DMS53 (cell line): Measurements from ENCODE around the gene MATCAP1.

ENCODE experiments used
- DNase-seq: peaks from one replicate; lab custom pipeline; 2025; lab: John Stamatoyannopoulos, UW

Gene MATCAP1

GRCh38 chr16:67170949-67171649 lies 12.7 kb downstream of the MATCAP1 start:
- DNase-seq: peak; percentile 74

DNA sequence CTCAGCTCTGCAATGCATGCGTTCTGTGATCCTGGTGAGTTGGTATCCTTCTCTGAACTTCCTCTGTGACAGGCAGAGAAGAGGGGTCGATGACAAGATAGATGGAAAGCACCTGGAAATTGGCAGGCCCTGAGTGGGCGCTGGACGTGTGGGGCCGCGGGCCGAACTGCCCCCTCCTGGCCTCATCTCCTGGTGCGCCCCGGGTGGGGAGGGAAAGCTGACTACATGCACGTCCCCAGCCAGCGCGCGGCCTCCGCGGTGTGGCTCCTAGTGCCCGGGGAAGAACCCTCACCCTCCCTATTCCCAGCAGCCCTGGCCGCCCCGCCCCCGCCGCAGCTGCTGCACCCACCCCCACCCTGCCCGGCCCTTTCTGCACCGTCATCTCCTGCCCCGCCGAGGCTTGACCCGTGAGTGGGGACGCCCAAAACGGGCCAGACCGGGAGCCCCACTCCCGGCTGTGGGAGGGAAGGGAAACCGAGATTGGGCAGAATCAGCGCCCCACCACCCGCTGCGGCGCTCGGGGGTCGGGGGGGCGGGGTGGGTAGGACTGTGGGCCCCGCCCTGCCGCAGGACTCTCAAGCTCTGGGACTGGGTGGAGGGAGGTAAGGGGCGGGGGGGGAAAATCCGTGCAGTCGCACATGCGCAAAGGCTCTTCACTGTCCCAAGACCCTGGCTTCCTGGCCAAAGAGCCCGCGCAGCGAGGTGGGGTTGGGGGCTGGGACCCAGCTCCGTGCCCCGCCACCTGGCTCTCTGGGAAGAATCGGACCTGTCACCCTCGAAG lies 13.4 kb downstream of the MATCAP1 start, which contains the start of gene NOL3:
TSS of gene NOL3 (plus strand) at position 371 of the 781 bp plus-strand sequence.
- peak; percentile 91 for DNase-seq

DNA sequence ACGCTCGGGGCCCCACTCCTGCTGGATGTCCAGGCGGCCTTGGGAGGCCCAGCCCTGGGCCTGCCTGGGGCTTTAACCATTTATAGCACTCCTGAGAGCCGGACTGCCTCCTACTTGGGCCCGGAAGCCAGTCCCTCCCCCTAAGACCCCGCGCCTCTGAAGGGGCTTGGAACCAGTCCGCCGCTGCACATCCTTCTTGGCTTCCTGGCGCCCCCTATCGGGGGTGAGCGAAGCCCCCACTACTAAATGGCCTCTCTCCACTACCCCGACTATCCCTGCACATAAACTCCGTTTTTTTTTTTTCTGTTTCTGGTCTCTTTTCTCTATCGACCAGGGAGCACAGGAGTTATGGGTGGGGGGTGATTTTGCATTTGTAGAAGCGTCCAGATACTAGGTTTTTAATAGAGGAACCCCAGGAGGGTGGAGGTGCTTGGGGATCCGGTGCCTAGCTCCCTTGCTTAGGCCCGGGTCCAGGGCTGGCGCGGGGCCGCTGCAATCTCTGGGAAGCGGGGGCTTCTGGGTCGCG lies 14.1 kb downstream of the MATCAP1 start:
- DNase-seq: peak; percentile 49

- no peak for DNase-seq
Measured at GRCh38 chr16:67169011-67169451, 14.7 kb downstream of the MATCAP1 start.

DNA sequence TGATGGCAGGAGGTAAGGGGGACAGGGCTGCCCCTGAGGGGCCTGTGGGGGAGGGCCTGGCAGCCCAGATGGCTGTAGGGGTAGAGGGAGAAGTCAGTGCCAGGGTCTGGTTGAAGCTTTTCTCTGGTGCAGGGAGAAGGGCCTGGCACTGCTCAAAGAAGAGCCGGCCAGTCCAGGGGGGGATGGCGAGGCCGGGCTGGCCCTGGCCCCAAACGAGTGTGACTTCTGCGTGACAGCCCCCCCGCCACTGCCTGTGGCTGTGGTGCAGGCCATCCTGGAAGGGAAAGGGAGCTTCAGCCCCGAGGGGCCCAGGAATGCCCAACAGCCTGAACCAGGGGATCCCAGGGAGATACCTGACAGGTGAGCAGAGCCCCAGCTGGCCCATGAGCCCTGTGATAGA lies 16.2 kb downstream of the MATCAP1 start:
- no peak for DNase-seq

DNA sequence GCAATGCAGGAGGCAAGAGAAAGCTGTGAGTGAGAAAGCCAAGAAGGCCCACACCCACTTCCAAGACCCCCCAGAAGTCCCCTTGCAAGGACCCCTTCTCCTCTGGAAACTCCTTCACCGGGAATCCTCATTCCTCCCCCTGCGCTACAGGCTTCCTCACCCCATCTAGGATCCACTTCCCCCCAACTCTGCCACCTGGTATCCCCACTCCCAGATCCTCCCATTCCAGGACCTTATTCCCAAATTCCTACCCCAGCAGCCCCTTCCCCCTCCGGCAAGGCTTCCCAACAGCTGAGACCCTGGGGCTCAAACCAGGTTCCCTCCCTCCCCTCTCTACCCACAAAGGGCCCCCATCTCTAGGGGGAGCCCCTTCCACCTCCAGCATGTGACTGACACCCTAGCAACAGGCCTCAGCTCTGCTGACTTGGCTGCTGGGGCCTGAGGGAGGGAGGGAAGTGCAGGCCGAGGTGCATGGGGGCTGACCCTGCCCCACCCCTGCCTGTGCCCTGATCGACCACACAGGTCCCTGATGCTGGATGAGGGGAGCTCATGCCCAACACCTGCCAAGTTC lies 17.1 kb downstream of the MATCAP1 start:
- DNase-seq: no peak

GRCh38 chr16:67166110-67166547 lies 17.6 kb downstream of the MATCAP1 start:
- DNase-seq: no peak

DNA sequence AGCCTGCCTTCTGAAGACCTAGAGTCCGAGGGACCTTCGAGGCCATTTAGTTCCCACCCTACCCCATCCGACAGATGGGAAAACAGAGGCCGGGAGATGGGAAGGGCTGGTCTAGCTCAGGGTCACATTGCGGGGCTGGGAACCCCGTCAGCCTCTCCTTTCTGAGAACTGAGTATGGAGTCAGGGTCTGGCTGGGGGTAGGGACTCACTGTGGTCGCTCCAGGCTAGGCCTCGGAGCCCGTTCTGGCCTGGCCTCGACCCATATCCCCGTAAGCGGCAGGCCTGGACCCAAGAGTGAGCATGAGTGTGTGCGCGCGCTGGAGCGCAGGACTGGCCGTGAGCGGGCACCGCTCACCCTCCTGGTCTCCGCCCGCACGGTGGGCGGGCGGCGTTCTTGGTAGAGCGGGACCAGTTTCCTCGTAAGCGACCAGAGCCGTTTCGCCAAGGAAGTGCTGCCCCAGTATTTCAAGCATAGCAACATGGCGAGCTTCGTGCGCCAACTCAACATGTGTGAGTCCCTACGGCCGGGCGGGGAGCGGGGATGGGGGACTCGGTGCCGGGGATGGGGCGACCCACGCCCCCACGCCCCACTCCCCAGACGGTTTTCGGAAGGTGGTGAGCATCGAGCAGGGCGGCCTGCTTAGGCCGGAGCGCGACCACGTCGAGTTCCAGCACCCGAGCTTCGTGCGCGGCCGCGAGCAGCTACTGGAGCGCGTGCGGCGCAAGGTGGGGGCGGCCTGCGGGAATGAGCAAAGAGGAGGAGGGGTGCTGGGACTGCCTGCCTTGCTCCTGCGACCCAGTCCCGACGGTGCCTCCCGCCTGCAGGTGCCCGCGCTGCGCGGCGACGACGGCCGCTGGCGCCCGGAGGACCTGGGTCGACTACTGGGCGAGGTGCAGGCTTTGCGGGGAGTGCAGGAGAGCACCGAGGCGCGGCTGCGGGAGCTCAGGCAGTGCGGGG lies 18.4 kb downstream of the MATCAP1 start:
- DNase-seq: no peak

GRCh38 chr16:67164599-67165061 lies 19.1 kb downstream of the MATCAP1 start, which contains the start of gene HSF4:
TSS of gene HSF4 (plus strand) at chr16:67164745. CDS start at chr16:67164812, 67 bp downstream.
- DNase-seq: peak; percentile 88

GRCh38 chr16:67163999-67164558 lies 19.7 kb downstream of the MATCAP1 start:
- peak; percentile 71 for DNase-seq

GRCh38 chr16:67163164-67163998 lies 20.4 kb downstream of the MATCAP1 start:
- no peak for DNase-seq

DNA sequence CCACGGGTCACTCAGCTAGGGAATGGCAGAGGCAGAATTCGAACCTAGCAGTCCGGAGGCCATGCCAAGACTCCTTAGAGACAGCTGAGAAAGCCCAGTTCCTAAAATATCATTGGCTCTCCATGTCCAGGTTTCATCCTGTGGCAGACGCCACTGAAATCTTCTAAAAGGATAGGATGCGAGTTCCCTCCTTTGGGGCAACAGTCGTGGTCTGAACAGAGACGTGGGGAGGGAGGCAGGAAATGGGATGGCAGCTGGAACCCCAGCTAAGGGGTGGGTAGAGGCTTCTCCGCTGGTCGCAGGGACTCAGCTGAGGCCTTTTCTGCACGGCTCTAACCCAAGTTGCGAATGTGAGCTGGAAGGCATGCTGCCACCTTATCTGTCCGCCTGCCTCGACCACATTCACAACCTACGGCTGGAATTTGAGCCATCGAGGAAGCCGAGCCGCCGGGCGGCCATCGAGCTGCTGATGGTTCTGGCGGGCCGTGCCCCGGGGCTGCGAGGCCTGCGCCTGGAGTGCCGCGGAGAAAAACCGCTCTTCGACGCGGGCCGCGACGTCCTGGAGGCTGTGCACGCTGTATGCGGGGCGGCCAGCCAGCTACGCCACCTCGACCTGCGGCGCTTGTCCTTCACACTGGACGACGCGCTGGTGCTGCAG lies 21.1 kb downstream of the MATCAP1 start:
- DNase-seq: no peak

DNA sequence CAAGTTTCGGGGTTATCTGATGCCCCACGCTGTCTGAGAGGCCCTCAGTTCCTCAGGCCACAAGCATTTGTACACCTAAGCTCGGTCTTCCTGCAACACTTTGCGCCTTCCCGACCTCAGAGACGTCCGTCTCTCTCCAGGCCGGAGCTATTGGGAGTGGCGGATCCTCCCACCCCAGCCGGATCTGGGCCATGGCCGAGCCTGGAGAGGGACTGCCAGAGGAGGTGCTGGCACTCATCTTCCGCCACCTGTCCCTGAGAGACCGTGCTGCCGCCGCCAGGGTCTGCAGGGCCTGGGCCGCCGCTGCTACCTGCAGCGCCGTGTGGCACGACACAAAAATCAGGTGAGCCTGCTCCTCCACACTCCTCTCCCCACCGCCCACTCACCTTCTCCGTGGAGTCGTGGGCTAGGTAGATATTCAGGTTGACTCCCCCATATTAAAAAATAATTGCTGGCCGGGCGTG lies 22.1 kb downstream of the MATCAP1 start:
- DNase-seq: no peak

DNA sequence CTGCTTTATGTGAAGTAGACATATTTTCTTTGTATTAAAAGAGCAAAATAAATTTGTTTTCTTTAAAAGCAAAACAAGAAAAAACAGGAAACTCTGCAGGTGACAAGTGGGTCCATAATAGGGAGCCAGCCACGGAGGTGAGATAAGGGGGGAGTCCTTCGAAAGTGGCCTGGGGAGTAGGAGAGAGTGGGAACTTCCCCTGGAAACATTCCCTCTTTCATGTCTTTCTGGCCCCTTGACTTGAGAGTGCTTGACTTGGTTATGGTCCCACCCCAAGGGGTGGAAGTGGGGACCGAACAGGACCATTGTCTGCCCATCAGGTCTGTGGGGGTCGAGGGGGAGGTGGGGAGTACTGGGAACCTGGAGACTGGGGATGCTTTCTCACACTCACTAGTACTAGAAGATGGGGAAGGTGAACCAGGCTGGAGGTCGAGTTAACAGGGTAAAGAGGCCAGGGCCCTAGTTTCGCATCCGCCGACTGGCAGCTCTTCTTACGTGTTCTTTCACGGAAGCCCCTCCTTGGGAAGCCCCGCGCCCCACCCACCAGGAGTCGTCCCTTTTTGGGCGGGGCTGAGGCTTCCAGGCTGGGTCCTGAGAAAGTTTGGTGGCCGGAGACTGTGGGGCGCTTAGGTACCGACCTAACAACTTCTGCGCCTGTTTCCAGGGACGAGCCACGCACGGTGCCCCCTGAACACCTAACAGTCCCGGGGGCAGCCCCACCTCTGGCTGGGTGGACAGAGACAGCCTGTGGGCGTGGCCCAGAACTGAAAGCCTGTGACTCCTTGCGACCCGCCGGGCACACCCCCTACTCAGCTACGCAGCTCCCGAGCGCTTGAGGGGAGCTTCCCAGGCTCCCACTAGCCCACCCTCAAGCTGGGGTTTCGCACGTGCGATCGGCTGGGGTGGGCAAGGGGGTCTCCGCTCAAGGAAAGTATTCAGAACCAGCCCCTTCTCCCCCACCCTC lies 24.8 kb downstream of the MATCAP1 start:
- DNase-seq: peak; percentile 45

DNA sequence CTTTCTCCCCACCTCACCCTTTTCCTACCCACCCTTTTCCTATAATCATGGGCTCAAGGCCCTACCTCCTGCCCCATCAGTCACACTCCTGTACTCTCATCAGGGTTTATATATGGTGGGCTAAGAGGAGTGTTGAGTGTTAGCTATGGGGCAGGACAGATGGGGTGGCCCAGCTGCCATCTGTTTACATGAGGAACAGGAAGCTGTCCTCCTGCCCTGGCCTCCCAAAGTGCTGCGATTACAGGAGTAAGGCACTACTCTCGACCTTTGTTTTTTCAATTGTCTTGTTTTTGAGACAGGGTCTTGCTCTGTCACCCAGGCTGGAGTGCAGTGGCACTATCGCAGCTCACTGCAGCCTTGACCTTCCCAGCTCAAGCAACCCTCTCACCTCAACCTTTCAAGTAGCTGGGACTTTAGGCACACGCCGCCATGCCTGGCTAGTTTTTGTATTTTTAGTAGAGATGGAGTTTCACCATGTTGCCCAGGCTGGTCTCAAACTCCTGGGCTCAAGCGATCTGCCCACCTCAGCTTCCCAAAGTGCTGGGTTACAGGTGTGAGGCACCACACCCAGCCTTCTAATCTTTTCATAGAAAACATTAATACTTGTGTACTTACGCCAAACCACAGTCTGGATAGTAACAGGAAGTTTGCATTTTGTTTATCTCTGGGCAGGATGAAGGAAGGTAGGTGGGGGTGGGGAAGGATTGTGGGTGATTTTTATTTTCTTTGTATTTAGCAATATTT lies 25.7 kb downstream of the MATCAP1 start:
- no peak for DNase-seq

- no peak for DNase-seq
Measured at GRCh38 chr16:67157106-67157748, 26.5 kb downstream of the MATCAP1 start.
